Ovary (tissue), 1 donor: Measurements from ENCODE around the gene DMXL1.

Experiments used
- EP300 ChIP-seq: sonication (generic); formaldehyde crosslinking; IDR thresholded peaks from one replicate; pipeline ENCODE4 v1.6.1; 2017; ENCODE audit warnings: antibody characterized with exemption
- POLR2A ChIP-seq: fragments of 450-650 bp; IDR thresholded peaks from one replicate; pipeline ENCODE4 v1.6.1; 2017; ENCODE audit warnings: antibody characterized with exemption, mild to moderate bottlenecking, moderate library complexity

DNA sequence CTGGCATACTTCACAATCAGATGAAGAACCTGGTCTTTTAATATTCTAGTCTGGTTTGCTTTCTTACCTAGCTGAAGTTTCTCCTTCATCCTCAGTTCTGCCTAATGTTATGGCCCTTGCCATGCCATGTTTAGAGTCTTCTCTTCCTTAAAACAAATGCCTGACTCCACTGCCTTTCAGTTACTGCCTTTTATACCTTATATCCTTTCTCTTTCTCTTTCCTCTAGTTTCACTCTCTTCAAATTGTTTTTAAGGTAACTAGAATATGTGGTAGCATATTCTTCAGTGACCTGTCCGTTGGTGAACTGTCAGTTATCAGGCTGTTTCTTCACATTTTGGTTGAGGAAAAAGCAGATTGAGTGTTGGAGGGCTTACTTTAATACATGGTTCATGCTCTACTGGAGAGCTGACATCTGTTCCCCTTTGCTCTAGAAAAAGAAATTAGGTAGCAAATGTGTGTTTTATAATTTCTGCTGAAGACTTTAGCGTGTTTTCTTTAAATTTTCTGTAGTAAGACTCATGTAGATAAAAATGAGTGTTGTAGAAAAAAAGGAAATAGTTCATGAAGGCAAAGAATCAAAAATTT is 103.8 kb downstream of the DMXL1 start:
- TF ChIP-seq POLR2A (no peak), EP300 (no peak)
